ENCODE measurements around the gene RPE.

The RPE gene

GRCh38 chr2:210046851-210047500, 44.5 kb downstream of the RPE start:
- no peak for DNase-seq (ENCODE audit: low read depth in 1 of 2, low spot score in 1 of 2)
- no peak overlapping the region for H3K4me3 ChIP-seq (replicated peaks; ENCODE audit: insufficient read depth, low read length)
- H3K27ac ChIP-seq (replicated peaks): no peak overlapping the region
- no peaks in the 10 kb centered on the region for H3K27me3 ChIP-seq (ENCODE audit: insufficient read depth, poor library complexity, severe bottlenecking)
- TF ChIP-seq SPI1 (IDR thresholded peaks at IDR 0.05; ENCODE audit: borderline replicate concordance, low read depth): peak; percentile 27; the same call in 1 of the 2 replicates
- TF ChIP-seq REST (IDR thresholded peaks at IDR 0.05; ENCODE audit: insufficient replicate concordance, low read depth): no peak

GRCh38 chr2:210049831-210050230, 47.4 kb downstream of the RPE start:
- Histone ChIP-seq H3K27me3 (ENCODE audit: insufficient read depth, poor library complexity, severe bottlenecking) (no peaks in the 10 kb centered on the region), H3K27ac (replicated peaks) (no peak overlapping the region), H3K4me3 (replicated peaks; ENCODE audit: insufficient read depth, low read length) (no peak overlapping the region)
- DNase-seq (ENCODE audit: low read depth in 1 of 2, low spot score in 1 of 2): no peak
- TF ChIP-seq CTCF (IDR thresholded peaks at IDR 0.05; ENCODE audit: insufficient read depth, low read length) (no peak), POLR2AphosphoS5 (IDR thresholded peaks at IDR 0.05; ENCODE audit: low read depth) (peak; percentile 29; the same call in 1 of the 2 replicates)

GRCh38 chr2:210050885-210051284, 48.4 kb downstream of the RPE start:
- no peaks in the 10 kb centered on the region for H3K27me3 ChIP-seq (ENCODE audit: insufficient read depth, poor library complexity, severe bottlenecking)
- no peak for TF ChIP-seq SPI1 (IDR thresholded peaks at IDR 0.05; ENCODE audit: borderline replicate concordance, low read depth)
- no peak for TF ChIP-seq POLR2AphosphoS5 (IDR thresholded peaks at IDR 0.05; ENCODE audit: low read depth)
- no peak for TF ChIP-seq CTCF (IDR thresholded peaks at IDR 0.05; ENCODE audit: insufficient read depth, low read length)
- no peak for TF ChIP-seq GABPA (IDR thresholded peaks at IDR 0.05; ENCODE audit: low read depth)
- no peak for TF ChIP-seq REST (IDR thresholded peaks at IDR 0.05; ENCODE audit: insufficient replicate concordance, low read depth)
- no peak for DNase-seq (ENCODE audit: low read depth in 1 of 2, low spot score in 1 of 2)

GRCh38 chr2:210054696-210055095, 52.3 kb downstream of the RPE start:
- Histone ChIP-seq H3K27me3 (ENCODE audit: insufficient read depth, poor library complexity, severe bottlenecking) (no peaks in the 10 kb centered on the region), H3K4me3 (replicated peaks; ENCODE audit: insufficient read depth, low read length) (no peak overlapping the region), H3K27ac (replicated peaks) (no peak overlapping the region)
- DNase-seq (ENCODE audit: low read depth in 1 of 2, low spot score in 1 of 2): no peak
- TF ChIP-seq GABPA (IDR thresholded peaks at IDR 0.05; ENCODE audit: low read depth): no peak
- TF ChIP-seq POLR2AphosphoS5 (IDR thresholded peaks at IDR 0.05; ENCODE audit: low read depth): no peak
- TF ChIP-seq SPI1 (IDR thresholded peaks at IDR 0.05; ENCODE audit: borderline replicate concordance, low read depth): no peak
- TF ChIP-seq CTCF (IDR thresholded peaks at IDR 0.05; ENCODE audit: insufficient read depth, low read length): no peak
- TF ChIP-seq REST (IDR thresholded peaks at IDR 0.05; ENCODE audit: insufficient replicate concordance, low read depth): no peak

More at GRCh38 chr2:210050885-210051284, 48.4 kb downstream of the RPE start:
- Histone ChIP-seq H3K4me3 (replicated peaks; ENCODE audit: insufficient read depth, low read length) (no peak overlapping the region), H3K27ac (replicated peaks) (no peak overlapping the region)

Measured in HL-60 (cell line).